ENCODE data around the gene AUH. TPM values are rescaled to one million over a fixed set of nuclear protein-coding genes. Genes with fewer than 3 reads are reported as not detected.

Gene AUH
- total RNA-seq, 1 donor from 2014 or later = 28.5 TPM

DNA sequence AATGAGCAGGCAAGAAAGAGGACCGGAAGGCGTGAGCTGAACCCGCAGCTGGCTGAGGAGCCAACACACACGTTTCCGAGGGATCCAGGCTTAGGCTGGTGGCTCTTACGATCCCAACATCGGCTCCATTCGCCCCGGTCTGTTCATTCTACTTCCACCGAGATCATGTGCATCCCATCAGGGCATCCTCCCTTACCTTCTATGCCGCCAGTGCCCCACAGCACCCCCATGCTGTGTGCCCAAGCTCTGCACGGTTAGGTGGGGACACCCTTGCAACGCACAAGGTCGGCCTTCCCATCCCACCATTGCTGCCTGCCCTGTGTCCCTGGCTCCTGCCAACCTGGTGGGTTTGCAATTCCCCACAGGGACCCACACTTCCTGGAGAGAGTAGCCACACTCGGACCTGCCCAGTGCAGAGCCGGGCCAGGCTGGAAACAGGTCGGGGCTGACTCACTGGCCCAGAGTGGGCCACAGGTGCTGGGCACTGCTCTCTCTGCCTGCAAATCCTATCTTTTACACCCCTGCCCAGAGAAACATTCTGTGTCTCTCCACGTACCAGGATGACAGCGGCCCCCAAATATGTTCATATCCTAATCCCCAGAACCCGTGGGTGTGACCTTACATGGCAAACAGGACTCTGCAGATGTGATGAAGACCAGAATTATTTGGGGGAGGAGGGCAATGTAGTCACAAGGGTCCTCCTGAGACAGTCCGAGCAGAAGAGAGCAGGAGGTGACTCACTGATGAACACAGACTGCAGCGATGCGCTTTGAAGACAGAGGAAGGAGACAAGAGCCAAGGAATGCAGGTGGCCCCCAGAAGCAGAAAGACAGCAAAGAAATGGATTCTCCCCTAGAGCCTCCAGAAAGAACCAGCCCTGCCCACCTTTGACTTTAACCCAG is 182.2 kb downstream of the AUH start:
- Mint-ChIP-seq H3K9me3 (ENCODE audit: unreplicated experiment) (no peaks in the 10 kb centered on the region), H3K4me1 (ENCODE audit: low read depth, unreplicated experiment) (no peaks in the 10 kb centered on the region), H3K4me3 (ENCODE audit: unreplicated experiment) (no peak overlapping the region), H3K27ac (ENCODE audit: unreplicated experiment) (no peak overlapping the region), H3K36me3 (ENCODE audit: unreplicated experiment) (no peaks in the 10 kb centered on the region), H3K27me3 (ENCODE audit: unreplicated experiment) (peaks cover 3% of the 10 kb centered on the region)
- no peak for TF ChIP-seq CTCF (IDR thresholded peaks at IDR 0.05; ENCODE audit: partially characterized antibody, unreplicated experiment)
- DNase-seq = no peak

DNA sequence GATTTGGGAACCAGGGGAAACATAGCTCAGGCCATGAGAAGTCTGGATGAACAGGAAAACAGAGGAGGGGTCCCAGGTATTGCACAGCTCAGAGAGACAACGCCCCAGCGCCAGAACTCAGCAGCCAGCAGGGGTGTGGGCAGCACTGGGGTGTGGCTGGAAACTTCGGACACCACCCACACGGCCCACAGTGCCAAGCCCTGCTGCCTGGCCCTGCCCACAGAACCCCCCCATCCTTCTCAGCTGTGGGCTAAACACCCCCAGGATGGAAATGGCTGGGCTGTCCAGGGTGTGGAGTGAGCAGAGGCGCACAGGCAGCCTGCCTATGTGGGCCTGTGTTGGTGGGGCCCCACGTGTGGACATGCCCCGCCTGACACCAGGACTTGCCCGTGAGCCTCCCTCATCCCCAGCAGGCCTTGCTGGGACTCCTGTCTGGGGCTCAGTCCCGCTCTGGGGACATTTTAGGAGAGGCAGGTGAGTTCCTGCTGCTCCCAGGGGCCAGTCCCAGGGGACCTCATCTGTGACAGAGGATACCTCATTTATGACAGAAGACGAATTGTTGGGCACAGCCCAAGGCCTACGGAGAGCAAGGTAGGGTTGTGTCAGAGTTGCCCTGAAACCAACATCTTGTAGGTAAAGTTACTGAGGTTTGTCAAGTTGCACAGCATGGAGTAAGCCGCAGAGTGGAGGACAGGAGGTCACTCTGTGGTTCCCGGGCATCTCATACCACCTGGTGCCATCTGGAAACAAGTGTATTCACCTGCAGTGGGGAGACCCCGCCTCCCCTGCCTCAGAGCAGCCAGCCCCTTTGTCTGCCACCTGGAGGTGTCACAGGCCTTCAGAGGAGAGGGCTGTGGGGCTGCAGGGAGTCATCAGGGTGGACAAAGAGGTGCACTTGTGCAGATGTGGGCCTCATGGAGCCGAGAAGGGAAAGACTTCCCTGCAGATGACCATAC is 183.2 kb downstream of the AUH start:
- H3K27me3 Mint-ChIP-seq (ENCODE audit: unreplicated experiment) = peaks cover 3% of the 10 kb centered on the region
- no peak for DNase-seq
- H3K4me3 Mint-ChIP-seq (ENCODE audit: unreplicated experiment) = no peak overlapping the region
- H3K4me1 Mint-ChIP-seq (ENCODE audit: low read depth, unreplicated experiment) = no peaks in the 10 kb centered on the region
- no peaks in the 10 kb centered on the region for H3K36me3 Mint-ChIP-seq (ENCODE audit: unreplicated experiment)
- H3K9me3 Mint-ChIP-seq (ENCODE audit: unreplicated experiment) = no peaks in the 10 kb centered on the region
- no peak for TF ChIP-seq CTCF (IDR thresholded peaks at IDR 0.05; ENCODE audit: partially characterized antibody, unreplicated experiment)
- no peak overlapping the region for H3K27ac Mint-ChIP-seq (ENCODE audit: unreplicated experiment)

- no peaks in the 10 kb centered on the region for H3K4me1 Mint-ChIP-seq (ENCODE audit: low read depth, unreplicated experiment)
- no peak overlapping the region for H3K4me3 Mint-ChIP-seq (ENCODE audit: unreplicated experiment)
- no peak overlapping the region for H3K27ac Mint-ChIP-seq (ENCODE audit: unreplicated experiment)
- H3K27me3 Mint-ChIP-seq (ENCODE audit: unreplicated experiment) = peaks cover 3% of the 10 kb centered on the region
- DNase-seq = no peak
- TF ChIP-seq CTCF (IDR thresholded peaks at IDR 0.05; ENCODE audit: partially characterized antibody, unreplicated experiment) = no peak
- H3K36me3 Mint-ChIP-seq (ENCODE audit: unreplicated experiment) = no peaks in the 10 kb centered on the region
- H3K9me3 Mint-ChIP-seq (ENCODE audit: unreplicated experiment) = no peaks in the 10 kb centered on the region
Observed at GRCh38 chr9:91177661-91178280, 183.9 kb downstream of the AUH start.

DNA sequence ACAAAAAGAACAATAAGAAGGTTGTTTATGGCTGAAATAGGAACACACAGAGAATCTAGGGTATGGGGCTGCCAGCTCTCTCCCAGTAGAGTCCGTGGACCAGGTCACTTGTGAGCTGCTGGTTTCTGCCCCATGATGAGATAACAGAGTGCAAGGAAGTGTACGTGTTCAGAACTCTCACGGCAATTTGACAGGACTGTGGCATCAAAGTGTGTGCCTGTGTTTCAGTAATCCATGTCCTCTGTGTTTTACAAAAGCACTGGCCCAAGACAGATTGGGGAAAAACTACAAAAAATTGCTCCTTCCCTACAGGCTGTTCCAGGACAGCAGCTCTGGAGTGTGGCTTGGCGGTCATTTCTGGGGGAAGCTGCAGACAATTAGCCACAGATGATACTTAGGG is 184.6 kb downstream of the AUH start:
- no peak for DNase-seq
- Mint-ChIP-seq H3K27me3 (ENCODE audit: unreplicated experiment) (peaks cover 3% of the 10 kb centered on the region), H3K4me3 (ENCODE audit: unreplicated experiment) (no peak overlapping the region), H3K36me3 (ENCODE audit: unreplicated experiment) (no peaks in the 10 kb centered on the region), H3K9me3 (ENCODE audit: unreplicated experiment) (no peaks in the 10 kb centered on the region), H3K27ac (ENCODE audit: unreplicated experiment) (no peak overlapping the region), H3K4me1 (ENCODE audit: low read depth, unreplicated experiment) (no peaks in the 10 kb centered on the region)
- TF ChIP-seq CTCF (IDR thresholded peaks at IDR 0.05; ENCODE audit: partially characterized antibody, unreplicated experiment) = no peak
